ENCODE measurements around the gene DCANP1. TPM values are rescaled to one million over a fixed set of nuclear protein-coding genes. Genes with fewer than 3 reads are reported as not detected.

Gene DCANP1
- total and polyA plus RNA-seq, 2 donors (not counting 1 experiment from before 2014, with no cell fraction given) = not detected

DNA sequence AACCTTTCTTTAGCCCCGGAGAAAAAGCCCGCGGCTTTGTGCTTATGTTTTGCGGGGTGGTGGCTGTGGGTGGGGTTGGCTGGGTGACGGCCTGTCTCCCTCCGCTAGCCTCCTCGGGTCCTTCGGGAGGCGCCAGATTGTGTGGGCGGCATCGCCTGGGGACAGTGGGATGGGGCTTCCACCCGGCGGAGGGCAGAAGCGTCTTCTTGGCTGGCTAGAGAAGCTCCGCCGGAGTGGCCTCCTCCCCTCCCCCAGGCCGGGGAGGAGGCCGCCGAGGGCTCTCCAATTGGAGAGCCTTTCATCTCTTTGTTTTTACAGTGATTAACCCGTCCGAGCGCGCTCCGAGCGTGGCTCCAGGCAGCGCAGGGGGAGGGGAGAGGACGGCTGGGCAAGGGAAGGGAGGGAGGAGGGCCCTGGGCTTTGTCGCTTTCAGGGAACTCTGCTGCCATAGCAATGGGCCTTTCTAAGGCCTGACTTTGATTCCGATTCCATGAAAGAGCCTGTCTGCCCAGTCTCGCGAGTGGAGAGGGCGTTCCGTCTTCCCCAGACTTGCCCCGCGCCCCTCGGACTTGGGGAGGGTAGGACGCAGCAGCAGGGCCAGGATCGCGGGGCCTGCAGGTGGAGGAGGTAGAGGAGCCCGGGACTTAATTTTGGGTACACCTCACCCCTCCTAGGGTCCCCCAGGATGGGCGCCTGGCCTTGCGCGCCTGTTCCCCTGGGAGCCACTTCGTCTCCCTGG, 41.7 kb upstream of the DCANP1 start:
- H3K27ac ChIP-seq (ENCODE audit: insufficient read depth, low read length) = no peak overlapping the region
- peaks cover 8% of the 10 kb centered on the region for H3K4me1 ChIP-seq (ENCODE audit: control insufficient read depth, extremely low read depth, insufficient read depth, low read length)
- no peaks in the 10 kb centered on the region for H3K27me3 ChIP-seq (ENCODE audit: control insufficient read depth, insufficient read depth, low read length)
- H3K4me2 ChIP-seq (ENCODE audit: extremely low read depth, insufficient read depth, low read length) = peak overlapping the region; percentile 86
- H2AFZ ChIP-seq (ENCODE audit: low read length) = peak overlapping the region; percentile 58
- TF ChIP-seq EZH2 (IDR thresholded peaks at IDR 0.05; ENCODE audit: low read length, missing control alignments) = no peak
- TF ChIP-seq, protein P1, sequence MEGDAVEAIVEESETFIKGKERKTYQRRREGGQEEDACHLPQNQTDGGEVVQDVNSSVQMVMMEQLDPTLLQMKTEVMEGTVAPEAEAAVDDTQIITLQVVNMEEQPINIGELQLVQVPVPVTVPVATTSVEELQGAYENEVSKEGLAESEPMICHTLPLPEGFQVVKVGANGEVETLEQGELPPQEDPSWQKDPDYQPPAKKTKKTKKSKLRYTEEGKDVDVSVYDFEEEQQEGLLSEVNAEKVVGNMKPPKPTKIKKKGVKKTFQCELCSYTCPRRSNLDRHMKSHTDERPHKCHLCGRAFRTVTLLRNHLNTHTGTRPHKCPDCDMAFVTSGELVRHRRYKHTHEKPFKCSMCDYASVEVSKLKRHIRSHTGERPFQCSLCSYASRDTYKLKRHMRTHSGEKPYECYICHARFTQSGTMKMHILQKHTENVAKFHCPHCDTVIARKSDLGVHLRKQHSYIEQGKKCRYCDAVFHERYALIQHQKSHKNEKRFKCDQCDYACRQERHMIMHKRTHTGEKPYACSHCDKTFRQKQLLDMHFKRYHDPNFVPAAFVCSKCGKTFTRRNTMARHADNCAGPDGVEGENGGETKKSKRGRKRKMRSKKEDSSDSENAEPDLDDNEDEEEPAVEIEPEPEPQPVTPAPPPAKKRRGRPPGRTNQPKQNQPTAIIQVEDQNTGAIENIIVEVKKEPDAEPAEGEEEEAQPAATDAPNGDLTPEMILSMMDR (conservative IDR thresholded peaks at IDR 0.05 in 1 of 2, IDR thresholded peaks at IDR 0.05 in 1 of 2; ENCODE audit: low read depth in 1 of 2, low read length in 2 of 2) = no peak
- H3K9ac ChIP-seq (ENCODE audit: insufficient read depth, low read length) = peak overlapping the region; percentile 59
- peak overlapping the region; percentile 45 to 63 (median 54) for H3K4me3 ChIP-seq (replicated peaks in 1 of 4; ENCODE audit: control extremely low read depth in 1 of 4, insufficient read depth in 1 of 4, low read depth in 3 of 4, low read length in 4 of 4)
- no peaks in the 10 kb centered on the region for H3K79me2 ChIP-seq (ENCODE audit: control insufficient read depth, insufficient read depth, low read length)
- no peaks in the 10 kb centered on the region for H4K20me1 ChIP-seq (ENCODE audit: control insufficient read depth, extremely low read depth, insufficient read depth, low read length)
- no peaks in the 10 kb centered on the region for H3K9me3 ChIP-seq (ENCODE audit: control insufficient read depth, insufficient read depth, low read depth, low read length)
- peak; percentile 75 to 79 for DNase-seq (ENCODE audit: low read depth in 2 of 2)
- no peaks in the 10 kb centered on the region for H3K36me3 ChIP-seq (ENCODE audit: control insufficient read depth, insufficient read depth, low read length)

- Histone ChIP-seq H3K9ac (ENCODE audit: insufficient read depth, low read length) (no peak overlapping the region), H2AFZ (ENCODE audit: low read length) (peak overlapping the region; percentile 64), H3K27ac (ENCODE audit: insufficient read depth, low read length) (no peak overlapping the region), H3K4me1 (ENCODE audit: control insufficient read depth, extremely low read depth, insufficient read depth, low read length) (peaks cover 4% of the 10 kb centered on the region), H3K9me3 (ENCODE audit: control insufficient read depth, insufficient read depth, low read depth, low read length) (no peaks in the 10 kb centered on the region), H3K4me3 (replicated peaks in 1 of 4; ENCODE audit: control extremely low read depth in 1 of 4, insufficient read depth in 1 of 4, low read depth in 3 of 4, low read length in 4 of 4) (peak overlapping the region in 2 of 4 experiments; percentile 45 to 63), H3K36me3 (ENCODE audit: control insufficient read depth, insufficient read depth, low read length) (no peaks in the 10 kb centered on the region), H4K20me1 (ENCODE audit: control insufficient read depth, extremely low read depth, insufficient read depth, low read length) (no peaks in the 10 kb centered on the region), H3K4me2 (ENCODE audit: extremely low read depth, insufficient read depth, low read length) (peak overlapping the region; percentile 86), H3K79me2 (ENCODE audit: control insufficient read depth, insufficient read depth, low read length) (no peaks in the 10 kb centered on the region), H3K27me3 (ENCODE audit: control insufficient read depth, insufficient read depth, low read length) (no peaks in the 10 kb centered on the region)
- no peak for TF ChIP-seq EZH2 (IDR thresholded peaks at IDR 0.05; ENCODE audit: low read length, missing control alignments)
- TF ChIP-seq, protein P1 (conservative IDR thresholded peaks at IDR 0.05 in 1 of 2, IDR thresholded peaks at IDR 0.05 in 1 of 2; ENCODE audit: low read depth in 1 of 2, low read length in 2 of 2) = peak in 1 of 2 donors; percentile 6
- no peak for DNase-seq (ENCODE audit: low read depth in 2 of 2)
Measured at GRCh38 chr5:135487839-135488514, 40.8 kb upstream of the DCANP1 start.

GRCh38 chr5:135487037-135487395, 39.9 kb upstream of the DCANP1 start:
- no peak overlapping the region for H3K9ac ChIP-seq (ENCODE audit: insufficient read depth, low read length)
- H4K20me1 ChIP-seq (ENCODE audit: control insufficient read depth, extremely low read depth, insufficient read depth, low read length) = no peaks in the 10 kb centered on the region
- H3K4me2 ChIP-seq (ENCODE audit: extremely low read depth, insufficient read depth, low read length) = no peak overlapping the region
- DNase-seq (ENCODE audit: low read depth in 2 of 2) = no peak
- TF ChIP-seq, protein P1 (conservative IDR thresholded peaks at IDR 0.05 in 1 of 2, IDR thresholded peaks at IDR 0.05 in 1 of 2; ENCODE audit: low read depth in 1 of 2, low read length in 2 of 2) = no peak
- TF ChIP-seq EZH2 (IDR thresholded peaks at IDR 0.05; ENCODE audit: low read length, missing control alignments) = no peak
- no peaks in the 10 kb centered on the region for H3K79me2 ChIP-seq (ENCODE audit: control insufficient read depth, insufficient read depth, low read length)
- peaks cover 4% of the 10 kb centered on the region for H3K4me1 ChIP-seq (ENCODE audit: control insufficient read depth, extremely low read depth, insufficient read depth, low read length)
- H3K36me3 ChIP-seq (ENCODE audit: control insufficient read depth, insufficient read depth, low read length) = no peaks in the 10 kb centered on the region
- no peak overlapping the region for H3K27ac ChIP-seq (ENCODE audit: insufficient read depth, low read length)
- H3K27me3 ChIP-seq (ENCODE audit: control insufficient read depth, insufficient read depth, low read length) = no peaks in the 10 kb centered on the region
- H3K9me3 ChIP-seq (ENCODE audit: control insufficient read depth, insufficient read depth, low read depth, low read length) = no peaks in the 10 kb centered on the region
- no peak overlapping the region for H3K4me3 ChIP-seq (replicated peaks in 1 of 4; ENCODE audit: control extremely low read depth in 1 of 4, insufficient read depth in 1 of 4, low read depth in 3 of 4, low read length in 4 of 4)
- no peak overlapping the region for H2AFZ ChIP-seq (ENCODE audit: low read length)

Measured in fibroblast of lung (primary cell).